ENCODE results near the gene PBX1. TPM values are rescaled to one million over a fixed set of nuclear protein-coding genes. Genes with fewer than 3 reads are reported as not detected.

The PBX1 gene
- total and polyA plus RNA-seq, 2 donors (not counting 3 experiments of a cell fraction or from before 2014, with no cell fraction given), result 10.7 to 24.1 TPM

DNA sequence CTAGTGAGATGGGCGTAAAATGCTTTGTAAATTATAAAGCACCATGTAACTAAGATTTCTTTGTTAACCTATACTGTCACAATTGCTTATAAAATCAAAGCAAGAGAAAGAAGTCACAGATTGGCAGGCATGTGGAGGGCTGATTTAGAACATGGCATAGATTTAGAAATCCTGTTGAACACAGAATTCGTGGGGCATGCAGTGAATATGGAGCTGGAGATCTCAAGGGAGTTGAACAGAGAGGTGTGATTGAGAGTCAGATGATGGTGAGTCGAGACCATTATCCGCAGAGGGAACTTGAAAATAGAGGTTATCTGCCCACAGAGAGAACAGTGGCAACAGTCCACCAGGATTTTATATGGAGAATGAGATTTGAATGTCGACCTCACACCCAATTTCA is 27.6 kb downstream of the PBX1 start:
- dilution Hi-C loops (cut with MboI; ENCODE audit: extremely low pct_ligation_motif_present, low sequenced_read_pairs), result no loop called here
- ChIA-PET CTCF (no interaction called here), POLR2A (no interaction called here)
- TF ChIP-seq POLR2A (IDR thresholded peaks at IDR 0.05; ENCODE audit: low read depth, low read length), result no peak
- intact Hi-C loops (cut with micrococcal nuclease), result no loop called here
- no peaks in the 10 kb centered on the region for H4K20me1 ChIP-seq (replicated peaks; ENCODE audit: control insufficient read depth, extremely low read depth, insufficient read depth, low read length)
- no peaks in the 10 kb centered on the region for H3K36me3 ChIP-seq (ENCODE audit: control insufficient read depth in 2 of 2, extremely low read depth in 1 of 2, insufficient read depth in 2 of 2, low read length in 2 of 2)
- H3K4me2 ChIP-seq (ENCODE audit: insufficient read depth, low read length), result no peak overlapping the region
- H3K4me3 ChIP-seq (replicated peaks in 1 of 3; ENCODE audit: insufficient read depth in 1 of 3, low read depth in 1 of 3, low read length in 3 of 3), result no peak overlapping the region
- H3K9ac ChIP-seq (replicated peaks; ENCODE audit: extremely low read depth, insufficient read depth, low read length), result no peak overlapping the region
- H2AFZ ChIP-seq (ENCODE audit: low read depth, low read length), result no peak overlapping the region
- H3K9me3 ChIP-seq (replicated peaks; ENCODE audit: control insufficient read depth, insufficient read depth, low read length), result no peaks in the 10 kb centered on the region
- H3K4me1 ChIP-seq (ENCODE audit: control insufficient read depth, extremely low read depth, insufficient read depth, low read length), result no peaks in the 10 kb centered on the region
- BruUV-seq (replicated peaks), result no TSS peak
- no peaks in the 10 kb centered on the region for H3K9me1 ChIP-seq (replicated peaks; ENCODE audit: control insufficient read depth, extremely low read depth, insufficient read depth, low read length)
- H3K79me2 ChIP-seq (ENCODE audit: control insufficient read depth, insufficient read depth, low read length), result no peaks in the 10 kb centered on the region
- FAIRE-seq, result no peak
- no peaks in the 10 kb centered on the region for H3K27me3 ChIP-seq (ENCODE audit: control insufficient read depth in 2 of 2, insufficient read depth in 2 of 2, low read length in 2 of 2)
- no peak overlapping the region for H3K27ac ChIP-seq (ENCODE audit: insufficient read depth, low read depth, low read length)
- no peak for DNase-seq (ENCODE audit: low read depth, low spot score)

DNA sequence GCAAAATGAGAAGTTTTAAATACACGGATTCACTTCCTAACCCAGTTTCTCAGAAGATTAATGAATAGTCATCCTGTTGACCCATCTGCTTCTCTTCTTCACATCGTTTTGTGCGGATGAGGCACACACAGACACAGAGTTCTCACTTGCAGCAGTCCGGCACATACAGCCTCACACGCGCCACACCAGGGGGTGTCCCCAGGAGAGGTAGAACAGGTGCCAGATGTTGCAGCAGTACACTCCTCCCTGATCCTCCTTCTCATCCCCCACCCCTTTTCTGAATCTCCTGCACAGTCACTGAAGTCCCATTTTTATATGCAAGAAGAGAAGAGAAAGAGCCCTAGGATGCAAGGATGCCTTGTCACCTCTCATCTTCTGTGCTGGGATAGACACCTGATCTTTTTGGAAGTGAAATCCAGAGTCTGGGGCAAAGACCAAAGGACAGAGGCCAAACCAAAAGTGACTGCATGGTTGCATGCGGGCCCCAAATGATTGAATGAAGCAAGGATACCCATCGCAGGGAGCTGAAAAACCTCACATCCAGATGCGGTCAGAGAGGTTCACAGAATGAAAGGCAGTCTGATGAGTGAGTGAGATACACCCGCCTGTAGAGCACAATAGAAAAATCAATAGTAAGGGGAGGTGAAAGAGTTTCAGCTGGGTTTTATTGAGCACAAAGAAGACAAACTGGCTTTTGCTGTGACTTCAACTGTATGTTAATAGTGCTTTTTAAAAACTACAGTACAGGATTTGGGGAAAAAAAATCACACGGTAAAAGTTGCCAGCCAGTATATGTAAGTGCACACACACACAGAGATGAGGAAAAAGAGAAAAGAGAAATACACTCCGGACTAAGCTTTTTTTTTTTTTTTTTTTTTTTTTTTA is 28.9 kb downstream of the PBX1 start:
- Histone ChIP-seq H3K27ac (ENCODE audit: insufficient read depth, low read depth, low read length) (no peak overlapping the region), H2AFZ (ENCODE audit: low read depth, low read length) (no peak overlapping the region), H3K9ac (replicated peaks; ENCODE audit: extremely low read depth, insufficient read depth, low read length) (no peak overlapping the region), H3K36me3 (ENCODE audit: control insufficient read depth in 2 of 2, extremely low read depth in 1 of 2, insufficient read depth in 2 of 2, low read length in 2 of 2) (no peaks in the 10 kb centered on the region), H3K4me3 (replicated peaks in 1 of 3; ENCODE audit: insufficient read depth in 1 of 3, low read depth in 1 of 3, low read length in 3 of 3) (no peak overlapping the region), H3K27me3 (ENCODE audit: control insufficient read depth in 2 of 2, insufficient read depth in 2 of 2, low read length in 2 of 2) (no peaks in the 10 kb centered on the region), H3K9me1 (replicated peaks; ENCODE audit: control insufficient read depth, extremely low read depth, insufficient read depth, low read length) (no peaks in the 10 kb centered on the region), H3K4me1 (ENCODE audit: control insufficient read depth, extremely low read depth, insufficient read depth, low read length) (no peaks in the 10 kb centered on the region), H3K4me2 (ENCODE audit: insufficient read depth, low read length) (peak overlapping the region; percentile 53), H3K79me2 (ENCODE audit: control insufficient read depth, insufficient read depth, low read length) (no peaks in the 10 kb centered on the region), H4K20me1 (replicated peaks; ENCODE audit: control insufficient read depth, extremely low read depth, insufficient read depth, low read length) (no peaks in the 10 kb centered on the region), H3K9me3 (replicated peaks; ENCODE audit: control insufficient read depth, insufficient read depth, low read length) (no peaks in the 10 kb centered on the region)
- POLR2A ChIA-PET, result interaction anchor here (0.7 to 1.0 kb wide), 2 partner anchors 29 to 319 kb away, joined by 3 to 10 read pairs; partner anchors contain the start of gene PBX1
- BruUV-seq (replicated peaks), result no TSS peak
- peak; percentile 18 for DNase-seq (ENCODE audit: low read depth, low spot score)
- dilution Hi-C loops (cut with MboI; ENCODE audit: extremely low pct_ligation_motif_present, low sequenced_read_pairs), result no loop called here
- intact Hi-C loops (cut with micrococcal nuclease), result loop anchor here (2.0 kb wide), 1 partner anchor 25 kb away; no protein-coding TSS in a partner anchor
- CTCF ChIA-PET, result interaction anchor here (1.1 to 1.3 kb wide), 3 partner anchors 9 to 199 kb away, joined by 3 to 5 read pairs (median 3); no protein-coding TSS in a partner anchor
- TF ChIP-seq POLR2AphosphoS5 (IDR thresholded peaks at IDR 0.05; ENCODE audit: insufficient read depth, low read depth, low read length) (no peak), MYC (IDR thresholded peaks at IDR 0.05; ENCODE audit: low read depth, low read length) (no peak), POLR2A (IDR thresholded peaks at IDR 0.05; ENCODE audit: low read depth, low read length) (no peak), GATA2 (IDR thresholded peaks at IDR 0.05; ENCODE audit: insufficient read depth, insufficient read length, low read depth, low read length) (no peak)
- no peak for FAIRE-seq
